Lung microvascular endothelial cell (primary cell): ENCODE data around the gene REC8. TPM values are rescaled to one million over a fixed set of nuclear protein-coding genes. Genes with fewer than 3 reads are reported as not detected.

ENCODE experiments used
- DNase-seq, 2 donors: peaks; one replicate each; pipeline versions ENCODE4 v3.0.0 to v3.0.0-alpha.2; 2010; ENCODE audit warnings: low read depth in 2 of 2
- total RNA-seq: library from RNA; depleted of rRNA; stranded (reverse); fragments of >200 nt; gene quantifications from 2 replicates; pipeline ENCODE4 v1.2.1, GENCODE V29; 2014

The REC8 gene
- 1.1 and 1.2 TPM in 2 replicates for total RNA-seq

- DNase-seq: peak; percentile 79 to 83
Observed at GRCh38 chr14:24171422-24172260, at the start of gene REC8. REC8 (plus strand) TSS chr14:24172080; CDS start chr14:24172553, 473 bp downstream.

DNA sequence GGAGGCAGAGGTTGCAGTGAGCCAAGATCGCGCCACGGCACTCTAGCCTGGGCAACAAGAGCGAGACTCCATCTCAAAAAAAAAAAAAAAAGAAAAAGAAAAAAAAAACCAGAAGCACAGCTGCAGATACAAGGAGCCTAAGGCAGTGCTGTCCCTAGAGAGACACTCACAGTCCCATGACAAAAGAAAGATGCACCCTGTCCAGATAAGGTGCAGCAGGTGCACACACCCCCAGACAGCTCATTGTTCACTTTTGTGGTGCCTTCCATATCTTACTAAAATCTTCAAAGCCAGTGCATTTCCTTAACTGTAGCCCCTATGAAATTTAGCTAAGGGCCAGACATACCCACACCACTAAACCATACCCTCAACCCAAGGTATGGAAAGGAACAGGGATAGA lies 49.5 kb upstream of the REC8 start:
- DNase-seq: no peak

GRCh38 chr14:24122898-24123297 lies 49.0 kb upstream of the REC8 start:
- no peak for DNase-seq

- DNase-seq: no peak
Observed at GRCh38 chr14:24123424-24124417, 48.2 kb upstream of the REC8 start.

DNA sequence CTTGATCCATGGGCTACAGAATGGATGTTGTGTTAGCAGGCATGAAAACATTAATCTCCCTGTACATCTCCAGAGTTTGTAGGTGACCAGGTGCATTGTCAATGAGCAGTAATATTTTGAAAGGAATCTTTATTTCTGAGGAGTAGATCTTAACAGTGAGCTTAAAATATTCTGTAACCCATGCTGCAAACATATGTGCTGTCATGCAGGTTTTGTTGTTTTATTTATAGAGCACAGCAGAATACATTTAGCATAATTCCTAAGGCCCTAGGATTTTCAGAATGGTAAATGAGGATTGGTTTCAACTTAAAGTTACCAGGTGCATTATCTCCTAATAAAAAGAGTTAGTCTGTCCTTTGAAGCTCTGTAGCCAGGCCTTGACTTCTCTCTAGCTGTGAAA lies 44.9 kb upstream of the REC8 start:
- DNase-seq: no peak

DNA sequence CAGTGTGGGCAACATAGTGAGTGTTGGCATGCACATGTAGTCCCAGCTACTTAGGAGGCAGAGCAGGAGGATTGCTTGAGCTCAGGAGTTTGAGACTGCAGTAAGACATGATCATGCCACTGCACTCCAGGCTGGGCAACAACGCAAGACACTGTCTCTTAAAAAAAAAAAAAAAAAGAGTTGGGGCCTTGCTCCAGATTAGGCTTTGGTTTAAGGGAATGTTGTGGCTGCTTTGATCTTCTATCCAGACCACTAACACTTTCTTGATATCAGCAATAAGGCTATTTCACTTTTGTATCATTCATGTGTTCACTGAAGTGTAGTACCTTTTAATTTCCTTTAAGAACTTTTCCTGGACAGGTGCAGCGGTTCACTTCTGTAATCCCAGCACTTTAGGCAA lies 44.2 kb upstream of the REC8 start:
- DNase-seq: no peak

DNA sequence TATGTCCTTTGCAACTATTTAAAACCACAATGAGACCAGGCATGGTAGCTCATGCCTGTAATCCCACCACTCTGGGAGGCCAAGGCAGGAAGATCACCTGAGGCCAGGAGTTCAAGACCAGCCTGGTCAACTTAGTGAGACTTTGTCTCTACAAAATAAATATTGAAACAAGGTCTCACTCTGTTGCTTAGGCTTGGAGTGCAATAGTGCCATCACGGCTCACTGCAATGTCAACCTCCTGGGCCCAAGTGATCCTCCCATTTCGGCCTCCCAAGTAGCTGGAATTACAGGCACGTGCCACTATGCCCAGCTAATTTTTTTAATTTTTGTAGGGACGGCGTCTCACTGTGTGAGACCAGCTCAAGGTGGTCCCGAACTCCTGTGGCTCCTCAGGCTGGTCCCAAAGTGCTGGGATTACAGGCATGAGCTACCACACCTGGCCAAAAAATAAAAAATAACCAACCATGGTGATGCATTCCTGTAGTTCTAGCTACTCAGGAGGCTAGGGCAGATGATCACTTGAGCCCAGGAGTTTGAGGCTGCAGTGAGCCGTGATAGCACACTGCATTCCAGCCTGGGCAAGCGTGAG lies 42.4 kb upstream of the REC8 start:
- DNase-seq: no peak

- no peak for DNase-seq
Observed at GRCh38 chr14:24130380-24130716, 41.5 kb upstream of the REC8 start, which contains the start of gene FITM1. FITM1 (plus strand) TSS chr14:24130659; CDS start chr14:24131564, 905 bp downstream.

DNA sequence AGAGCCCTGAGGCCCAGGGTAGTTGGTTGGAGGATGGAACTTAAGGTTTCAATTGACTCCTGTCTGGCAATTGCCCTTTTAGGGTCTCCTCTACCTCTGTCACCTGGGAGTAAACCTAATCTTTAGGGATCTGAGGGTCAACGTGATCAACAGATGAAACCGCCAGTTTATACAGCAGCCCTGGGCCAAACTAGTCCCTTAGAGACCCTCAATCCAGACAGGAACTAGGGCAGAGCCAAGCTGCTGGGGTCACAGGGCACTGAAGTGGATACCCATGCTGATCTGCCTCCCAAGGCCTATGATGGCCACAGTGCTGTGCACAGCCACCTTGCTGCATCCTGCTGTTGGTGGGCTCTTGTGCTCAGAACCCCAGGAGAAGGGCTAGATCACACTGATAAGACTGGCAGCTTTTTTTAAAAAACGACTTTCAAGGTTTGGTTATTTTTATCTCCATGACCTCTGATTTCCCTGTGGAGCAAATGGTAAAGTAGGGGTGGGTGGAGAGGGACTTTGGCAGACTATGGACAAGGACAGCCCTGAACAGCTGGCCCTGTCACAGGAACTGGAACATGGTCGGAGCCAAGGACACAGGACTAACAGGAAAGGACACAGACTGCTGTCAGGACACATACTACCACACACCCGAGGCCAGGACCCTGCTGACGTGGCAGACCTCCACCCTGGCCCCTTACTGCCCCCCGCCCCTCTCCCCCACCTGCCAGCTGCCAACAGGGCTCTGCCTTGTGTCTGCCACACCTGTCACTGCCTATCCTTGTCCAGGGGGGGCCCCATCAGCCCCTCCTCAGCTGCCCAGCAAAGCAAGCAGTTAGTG lies 40.9 kb upstream of the REC8 start:
- peak in 1 of 2 donors; percentile 82 for DNase-seq

DNA sequence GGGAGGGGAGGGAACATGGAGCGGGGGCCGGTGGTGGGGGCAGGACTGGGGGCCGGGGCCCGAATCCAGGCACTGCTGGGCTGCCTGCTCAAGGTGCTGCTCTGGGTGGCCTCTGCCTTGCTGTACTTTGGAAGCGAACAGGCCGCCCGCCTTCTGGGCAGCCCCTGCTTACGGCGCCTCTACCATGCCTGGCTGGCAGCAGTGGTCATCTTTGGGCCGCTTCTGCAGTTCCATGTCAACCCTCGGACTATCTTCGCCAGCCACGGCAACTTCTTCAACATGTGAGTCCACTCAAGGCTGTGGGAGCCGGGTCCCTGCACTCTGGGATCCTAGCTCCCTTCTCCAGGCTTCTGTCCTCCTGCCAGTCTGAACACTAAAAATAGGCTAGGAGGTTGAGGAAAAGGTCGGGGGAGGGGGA lies 40.3 kb upstream of the REC8 start:
- DNase-seq: no peak

- peak in 1 of 2 donors; percentile 34 for DNase-seq
Observed at GRCh38 chr14:24132061-24132685, 39.7 kb upstream of the REC8 start.

DNA sequence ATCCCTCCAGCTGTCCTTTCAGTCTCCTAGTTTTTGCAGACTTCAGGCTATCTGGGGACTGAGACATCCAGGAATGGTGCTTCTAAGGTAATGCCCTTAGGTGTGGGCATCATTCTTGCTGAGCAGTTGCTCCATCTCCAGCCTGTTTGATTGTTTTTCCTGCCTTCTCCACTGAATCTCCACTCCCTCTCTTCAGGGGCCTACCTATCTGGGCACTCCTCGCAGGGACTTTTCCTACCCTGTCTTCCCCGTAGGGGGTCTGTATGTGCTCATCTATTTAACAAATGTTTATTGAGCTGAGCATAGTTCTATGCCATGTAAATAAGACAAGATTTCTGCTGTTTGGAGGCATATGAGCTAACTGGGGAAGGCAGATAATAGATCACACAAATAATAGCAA lies 38.9 kb upstream of the REC8 start:
- DNase-seq: no peak

DNA sequence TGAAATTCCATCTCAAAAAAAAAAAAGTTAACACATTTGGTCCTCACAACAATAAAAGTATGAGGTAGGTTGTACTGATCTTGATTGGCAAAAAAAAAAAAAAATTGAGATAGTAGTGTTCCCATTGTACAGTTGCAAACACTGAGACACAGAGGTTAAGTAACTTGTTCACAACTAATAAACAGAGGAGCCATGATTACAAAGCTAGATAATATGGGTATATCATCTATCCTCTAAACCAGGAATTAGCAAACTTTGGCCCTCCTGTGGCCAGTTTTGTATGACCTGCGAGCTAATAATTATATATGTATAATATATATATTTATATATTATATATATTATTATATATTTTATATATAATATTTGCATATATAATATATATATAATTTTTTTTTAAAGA lies 38.1 kb upstream of the REC8 start:
- DNase-seq: no peak

DNA sequence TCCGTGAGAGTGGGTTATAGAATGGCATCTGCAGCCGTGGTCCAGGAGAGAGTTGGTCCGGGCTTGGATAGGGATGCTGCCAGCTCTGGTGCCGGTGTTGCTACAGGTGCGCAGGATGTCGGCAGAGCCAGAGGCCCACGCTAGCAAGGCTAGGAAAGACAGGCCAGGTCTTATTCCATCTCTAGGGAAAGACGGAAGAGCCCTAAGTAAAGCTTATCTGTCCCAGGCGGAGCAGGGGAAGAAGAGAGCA lies 36.4 kb upstream of the REC8 start:
- no peak for DNase-seq

DNA sequence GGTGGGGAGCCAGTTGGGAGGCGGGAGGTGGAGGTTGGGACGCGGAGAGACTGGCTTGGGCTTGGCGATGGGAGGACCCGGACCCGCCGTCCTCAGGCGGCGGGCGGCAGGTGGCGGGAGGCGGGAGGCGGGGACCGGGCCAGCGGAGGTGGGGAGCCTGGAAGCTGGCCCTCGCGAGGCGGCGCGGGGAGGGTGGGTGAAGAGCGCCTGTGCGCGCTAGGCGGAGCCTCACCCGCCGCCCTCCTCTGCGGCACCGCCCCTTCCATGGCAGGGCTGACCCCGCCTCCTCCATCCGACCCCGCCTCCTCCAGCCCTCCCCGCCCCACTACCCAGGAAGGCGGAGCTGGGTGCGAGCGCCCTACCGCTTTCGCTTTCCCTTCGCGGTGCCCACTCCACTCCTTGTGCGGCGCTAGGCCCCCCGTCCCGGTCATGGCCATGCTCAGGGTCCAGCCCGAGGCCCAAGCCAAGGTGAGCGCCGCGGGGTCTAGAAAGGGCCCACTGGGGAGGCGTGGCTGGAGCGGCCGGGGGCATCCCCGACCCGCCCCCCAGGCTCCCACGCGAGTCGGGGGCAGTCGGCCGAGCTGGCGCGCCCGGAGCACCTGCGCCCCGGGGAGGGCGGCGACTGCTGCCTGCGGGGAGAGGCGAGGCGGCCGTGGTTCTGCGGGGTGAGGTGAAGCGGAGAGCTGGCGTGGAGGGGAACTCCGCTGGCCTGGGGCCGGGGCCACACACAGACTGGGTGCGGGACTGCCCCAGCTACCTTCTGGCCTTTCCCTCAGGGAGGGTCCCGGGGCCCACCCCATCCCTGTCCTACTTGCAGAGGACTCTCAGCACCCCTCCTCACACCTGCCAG lies 35.8 kb upstream of the REC8 start, which contains the start of gene PSME1:
TSS of gene PSME1 (plus strand) at position 361 of the 850 bp plus-strand sequence. CDS start at position 430, 69 bp downstream.
- DNase-seq: peak; percentile 92 to 93

DNA sequence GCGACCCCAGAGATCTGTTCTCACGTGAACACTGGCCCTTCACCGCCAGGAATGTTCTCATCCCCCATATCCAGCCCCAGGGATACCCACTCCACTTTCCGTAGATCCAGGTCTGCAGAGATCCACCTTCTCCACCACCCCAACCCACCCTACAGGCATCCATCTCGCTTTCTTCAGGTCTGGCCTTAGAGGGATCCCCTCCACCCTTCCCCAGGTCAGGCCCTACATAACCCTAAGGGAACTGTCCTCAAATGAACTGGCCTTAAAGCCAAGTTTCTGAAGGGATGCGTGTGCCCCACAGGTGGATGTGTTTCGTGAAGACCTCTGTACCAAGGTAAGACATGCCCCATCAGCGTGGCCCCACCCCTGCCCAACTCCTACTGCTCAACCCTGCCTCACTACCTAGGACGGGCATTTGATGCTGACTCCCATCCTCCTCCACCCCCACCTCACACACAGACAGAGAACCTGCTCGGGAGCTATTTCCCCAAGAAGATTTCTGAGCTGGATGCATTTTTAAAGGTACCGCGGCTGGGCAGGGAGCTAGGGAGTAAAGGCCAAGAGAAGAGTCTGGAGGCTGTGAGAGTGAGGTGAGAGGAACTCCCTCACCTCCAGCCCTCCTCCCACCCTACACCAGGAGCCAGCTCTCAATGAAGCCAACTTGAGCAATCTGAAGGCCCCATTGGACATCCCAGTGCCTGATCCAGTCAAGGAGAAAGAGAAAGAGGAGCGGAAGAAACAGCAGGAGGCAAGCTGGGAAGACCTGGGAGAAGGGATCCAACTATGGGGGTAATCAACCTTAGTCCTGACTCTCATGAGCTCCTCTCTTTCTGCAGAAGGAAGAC lies 35.0 kb upstream of the REC8 start:
- DNase-seq: no peak

GRCh38 chr14:24137529-24138395 lies 34.1 kb upstream of the REC8 start:
- DNase-seq: no peak
